ENCODE data around the gene MEGF10.

Gene MEGF10

DNA sequence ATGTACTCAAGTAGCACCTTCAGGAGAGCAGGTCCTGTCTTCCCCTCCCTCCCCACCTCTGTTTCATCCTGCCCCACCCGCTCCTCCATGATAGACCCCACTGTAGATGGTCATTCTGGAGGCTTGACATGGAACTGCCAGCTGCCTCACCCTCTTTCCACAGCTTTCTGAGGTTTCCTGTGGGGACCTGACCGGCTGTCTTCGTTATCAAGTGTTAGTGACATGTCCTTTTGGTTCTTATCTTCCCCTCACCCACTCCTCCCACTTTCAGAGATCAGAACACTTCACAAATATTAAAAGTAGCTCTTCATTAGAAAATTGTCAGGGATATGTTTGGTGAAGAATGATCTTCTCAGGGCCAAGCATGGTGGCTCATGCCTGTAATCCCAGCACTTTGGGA lies 52.7 kb downstream of the MEGF10 start:
- ChIA-PET POLR2A (no interaction called here), CTCF (interaction anchor here (0.7 kb wide), 1 partner anchor 25 kb away, joined by 3 read pairs; no protein-coding TSS in a partner anchor)
- TF ChIP-seq FOXA1 (IDR thresholded peaks at IDR 0.05), result no peak
- TF ChIP-seq CTBP1 (IDR thresholded peaks at IDR 0.05; ENCODE audit: borderline replicate concordance), result no peak
- no peak for TF ChIP-seq FOXM1 (IDR thresholded peaks at IDR 0.05; ENCODE audit: borderline replicate concordance)
- no peak for TF ChIP-seq ARNT (IDR thresholded peaks at IDR 0.05)
- no peak for TF ChIP-seq SUZ12 (IDR thresholded peaks at IDR 0.05)
- DNase-seq (ENCODE audit: extremely low spot score), result no peak

DNA sequence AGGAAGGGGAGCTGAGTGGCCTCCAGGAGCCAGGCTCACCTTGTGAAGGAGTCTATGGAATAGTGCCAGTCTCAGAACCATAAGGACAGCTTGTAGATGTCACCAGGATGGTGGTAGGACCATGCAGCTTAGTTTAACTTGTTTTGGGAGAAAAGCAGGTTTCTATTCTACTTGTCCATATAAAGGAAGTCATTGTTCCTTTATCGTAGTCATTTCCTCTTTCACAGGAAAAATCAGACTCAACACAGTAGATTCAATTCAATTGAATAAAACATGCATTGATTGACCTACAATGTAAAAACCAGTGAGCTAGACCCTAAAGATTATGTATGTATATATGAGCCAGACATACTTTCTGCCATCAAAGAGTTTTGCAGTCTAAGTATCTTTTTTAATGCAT lies 53.3 kb downstream of the MEGF10 start:
- ChIA-PET CTCF (interaction anchor here (0.7 kb wide), 1 partner anchor 26 kb away, joined by 3 read pairs; no protein-coding TSS in a partner anchor), POLR2A (no interaction called here)

DNA sequence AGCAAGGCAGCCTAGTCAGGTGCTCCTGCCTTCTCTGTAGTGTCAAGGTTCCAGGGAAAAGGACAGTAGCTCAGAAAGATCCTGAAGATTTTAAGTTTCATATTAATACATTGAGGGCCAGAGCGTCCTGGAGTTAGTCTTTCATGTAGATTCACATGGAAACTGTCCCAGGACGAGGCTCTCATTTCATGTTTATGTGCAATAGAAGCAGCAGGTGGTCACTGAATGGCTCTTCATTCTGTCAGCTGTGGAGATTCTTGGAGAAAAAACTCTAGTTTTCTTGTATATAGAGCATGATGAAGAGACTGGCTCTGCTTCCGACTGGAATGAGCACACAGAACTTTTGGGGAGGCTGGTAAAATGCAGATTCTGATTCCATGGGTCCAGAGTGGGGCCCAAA lies 54.3 kb downstream of the MEGF10 start:
- no peak for TF ChIP-seq ELF4 (IDR thresholded peaks at IDR 0.05)
- no peak for TF ChIP-seq HDGF (IDR thresholded peaks at IDR 0.05; ENCODE audit: borderline replicate concordance)
- no peak for TF ChIP-seq FOXK2 (IDR thresholded peaks at IDR 0.05)
- TF ChIP-seq, protein P1, sequence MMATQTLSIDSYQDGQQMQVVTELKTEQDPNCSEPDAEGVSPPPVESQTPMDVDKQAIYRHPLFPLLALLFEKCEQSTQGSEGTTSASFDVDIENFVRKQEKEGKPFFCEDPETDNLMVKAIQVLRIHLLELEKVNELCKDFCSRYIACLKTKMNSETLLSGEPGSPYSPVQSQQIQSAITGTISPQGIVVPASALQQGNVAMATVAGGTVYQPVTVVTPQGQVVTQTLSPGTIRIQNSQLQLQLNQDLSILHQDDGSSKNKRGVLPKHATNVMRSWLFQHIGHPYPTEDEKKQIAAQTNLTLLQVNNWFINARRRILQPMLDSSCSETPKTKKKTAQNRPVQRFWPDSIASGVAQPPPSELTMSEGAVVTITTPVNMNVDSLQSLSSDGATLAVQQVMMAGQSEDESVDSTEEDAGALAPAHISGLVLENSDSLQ (IDR thresholded peaks at IDR 0.05), result no peak
- TF ChIP-seq NFRKB (IDR thresholded peaks at IDR 0.05), result no peak
- TF ChIP-seq FOXA1 (IDR thresholded peaks at IDR 0.05), result no peak
- no peak for TF ChIP-seq LEF1 (IDR thresholded peaks at IDR 0.05; ENCODE audit: borderline replicate concordance)
- TF ChIP-seq FOXM1 (IDR thresholded peaks at IDR 0.05; ENCODE audit: borderline replicate concordance), result no peak
- no peak for TF ChIP-seq SUZ12 (IDR thresholded peaks at IDR 0.05)
- no peak for TF ChIP-seq CTBP1 (IDR thresholded peaks at IDR 0.05; ENCODE audit: borderline replicate concordance)
- TF ChIP-seq L3MBTL2 (conservative IDR thresholded peaks at IDR 0.05), result no peak
- no peak for TF ChIP-seq TARDBP (IDR thresholded peaks at IDR 0.05)
- no peak for TF ChIP-seq ARNT (IDR thresholded peaks at IDR 0.05)
- no peak for TF ChIP-seq SP1 (IDR thresholded peaks at IDR 0.05)
- no peak for TF ChIP-seq ZNF384 (IDR thresholded peaks at IDR 0.05)
- no peak for TF ChIP-seq BHLHE40 (IDR thresholded peaks at IDR 0.05; ENCODE audit: borderline replicate concordance)
- no peak for DNase-seq (ENCODE audit: extremely low spot score)
- ChIA-PET CTCF (no interaction called here), POLR2A (no interaction called here)

More for the DNA sequence above, 53.3 kb downstream of the MEGF10 start:
- no peak for TF ChIP-seq FOXA1 (IDR thresholded peaks at IDR 0.05)
- TF ChIP-seq FOXM1 (IDR thresholded peaks at IDR 0.05; ENCODE audit: borderline replicate concordance), result no peak
- TF ChIP-seq ARNT (IDR thresholded peaks at IDR 0.05), result no peak
- no peak for TF ChIP-seq L3MBTL2 (conservative IDR thresholded peaks at IDR 0.05)
- TF ChIP-seq ELF4 (IDR thresholded peaks at IDR 0.05), result no peak
- TF ChIP-seq HDGF (IDR thresholded peaks at IDR 0.05; ENCODE audit: borderline replicate concordance), result no peak
- no peak for TF ChIP-seq CTBP1 (IDR thresholded peaks at IDR 0.05; ENCODE audit: borderline replicate concordance)
- TF ChIP-seq LEF1 (IDR thresholded peaks at IDR 0.05; ENCODE audit: borderline replicate concordance), result no peak
- no peak for TF ChIP-seq NFRKB (IDR thresholded peaks at IDR 0.05)
- TF ChIP-seq ZNF384 (IDR thresholded peaks at IDR 0.05), result no peak
- no peak for TF ChIP-seq SP1 (IDR thresholded peaks at IDR 0.05)
- no peak for TF ChIP-seq BHLHE40 (IDR thresholded peaks at IDR 0.05; ENCODE audit: borderline replicate concordance)
- TF ChIP-seq, protein P1 (IDR thresholded peaks at IDR 0.05), result no peak
- no peak for TF ChIP-seq SUZ12 (IDR thresholded peaks at IDR 0.05)
- no peak for TF ChIP-seq TARDBP (IDR thresholded peaks at IDR 0.05)
- DNase-seq (ENCODE audit: extremely low spot score), result no peak

DNA sequence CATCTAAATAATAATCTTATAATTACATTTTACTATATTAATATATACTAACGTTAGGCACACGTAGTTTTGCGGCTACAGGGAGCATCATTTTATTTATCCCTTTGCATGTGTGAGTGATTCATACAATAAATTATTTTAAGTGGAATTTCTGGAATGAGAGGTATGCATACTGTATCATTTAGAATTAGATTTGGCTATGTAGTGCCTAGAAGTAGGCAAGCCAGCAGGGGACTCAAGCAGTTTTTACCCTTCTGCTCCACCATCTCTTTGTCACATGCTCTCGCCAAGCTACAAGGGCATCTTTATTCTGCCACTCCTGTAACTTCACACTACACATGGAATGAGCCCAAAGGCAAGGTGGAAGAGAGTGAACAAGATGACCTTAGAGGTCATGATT lies 60.8 kb downstream of the MEGF10 start:
- ChIA-PET POLR2A (no interaction called here), CTCF (no interaction called here)
- no peak for TF ChIP-seq TARDBP (IDR thresholded peaks at IDR 0.05)
- no peak for TF ChIP-seq BHLHE40 (IDR thresholded peaks at IDR 0.05; ENCODE audit: borderline replicate concordance)
- TF ChIP-seq SUZ12 (IDR thresholded peaks at IDR 0.05), result no peak
- no peak for TF ChIP-seq FOXK2 (IDR thresholded peaks at IDR 0.05)
- no peak for DNase-seq (ENCODE audit: extremely low spot score)

GRCh38 chr5:127352068-127352467 lies 61.5 kb downstream of the MEGF10 start:
- CTCF ChIA-PET, result interaction anchor here (0.6 kb wide), 1 partner anchor 576 kb away, joined by 3 read pairs; no protein-coding TSS in a partner anchor
- POLR2A ChIA-PET, result no interaction called here
- no peak for DNase-seq (ENCODE audit: extremely low spot score)
- TF ChIP-seq, protein P1 (IDR thresholded peaks at IDR 0.05), result no peak
- TF ChIP-seq FOXM1 (IDR thresholded peaks at IDR 0.05; ENCODE audit: borderline replicate concordance) (no peak), LEF1 (IDR thresholded peaks at IDR 0.05; ENCODE audit: borderline replicate concordance) (no peak), NFRKB (IDR thresholded peaks at IDR 0.05) (no peak), ARNT (IDR thresholded peaks at IDR 0.05) (no peak), SUZ12 (IDR thresholded peaks at IDR 0.05) (no peak), HDGF (IDR thresholded peaks at IDR 0.05; ENCODE audit: borderline replicate concordance) (no peak), BHLHE40 (IDR thresholded peaks at IDR 0.05; ENCODE audit: borderline replicate concordance) (no peak), ZNF384 (IDR thresholded peaks at IDR 0.05) (no peak), L3MBTL2 (conservative IDR thresholded peaks at IDR 0.05) (no peak), ELF4 (IDR thresholded peaks at IDR 0.05) (no peak), FOXA1 (IDR thresholded peaks at IDR 0.05) (no peak), FOXK2 (IDR thresholded peaks at IDR 0.05) (no peak), TARDBP (IDR thresholded peaks at IDR 0.05) (no peak), CTBP1 (IDR thresholded peaks at IDR 0.05; ENCODE audit: borderline replicate concordance) (no peak), SP1 (IDR thresholded peaks at IDR 0.05) (no peak)

DNA sequence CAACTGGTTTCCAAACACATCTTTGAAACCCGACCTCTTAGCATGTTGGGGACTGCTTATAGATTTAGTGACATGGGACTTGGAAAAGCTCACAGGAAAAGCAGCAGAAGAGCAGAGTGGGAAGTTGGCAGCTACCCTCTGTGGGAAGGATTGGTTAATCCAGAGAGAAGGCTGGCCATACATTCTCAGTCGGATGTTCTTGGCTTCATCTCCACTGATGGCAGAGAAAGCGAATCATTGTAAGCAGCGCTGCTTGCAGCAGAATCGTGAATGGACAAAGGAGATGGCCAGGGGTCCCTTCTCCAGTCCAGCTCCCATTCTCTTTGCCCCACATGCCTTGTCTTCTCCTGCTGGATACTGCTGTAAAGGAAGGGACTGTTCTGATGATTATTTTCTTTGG lies 62.7 kb downstream of the MEGF10 start:
- no peak for TF ChIP-seq SUZ12 (IDR thresholded peaks at IDR 0.05)
- TF ChIP-seq, protein P1 (IDR thresholded peaks at IDR 0.05), result no peak
- TF ChIP-seq CTBP1 (IDR thresholded peaks at IDR 0.05; ENCODE audit: borderline replicate concordance), result no peak
- TF ChIP-seq FOXA1 (IDR thresholded peaks at IDR 0.05), result no peak
- no peak for TF ChIP-seq TARDBP (IDR thresholded peaks at IDR 0.05)
- no peak for TF ChIP-seq ARNT (IDR thresholded peaks at IDR 0.05)
- no peak for TF ChIP-seq L3MBTL2 (conservative IDR thresholded peaks at IDR 0.05)
- no peak for TF ChIP-seq FOXK2 (IDR thresholded peaks at IDR 0.05)
- CTCF ChIA-PET, result no interaction called here
- DNase-seq (ENCODE audit: extremely low spot score), result no peak
- POLR2A ChIA-PET, result no interaction called here

All from HEK293T (cell line).